Measurements from ENCODE around the gene SAMD9.

- TF ChIP-seq NFRKB (IDR thresholded peaks at IDR 0.05) (no peak), HDGF (IDR thresholded peaks at IDR 0.05; ENCODE audit: borderline replicate concordance) (no peak)
Measured at GRCh38 chr7:93053949-93054943, 63.5 kb downstream of the SAMD9 start.
